DOHH2 (cell line): Measurements from ENCODE around the gene ZC3H4.

Experiments
- CTCF ChIP-seq: fragments of 200-600 bp; sonication (generic); IDR thresholded peaks from one replicate; pipeline ENCODE4 v1.5.1; 2014; ENCODE audit warnings: antibody characterized with exemption, mild to moderate bottlenecking, low read depth, low read length; ENCODE audit not compliant: poor library complexity, severe bottlenecking
- EZH2phosphoT487 ChIP-seq: fragments of 200-600 bp; sonication (generic); IDR thresholded peaks from 2 replicates; pipeline ENCODE4 v1.6.1; 2017; ENCODE audit warnings: borderline replicate concordance, mild to moderate bottlenecking, antibody characterized with exemption, low read length, moderate library complexity, mixed read lengths

- TF ChIP-seq CTCF (no peak), EZH2phosphoT487 (no peak)
Measured at GRCh38 chr19:47135156-47135555, 21.6 kb upstream of the ZC3H4 start.
